CD14-positive monocyte (primary cell): ENCODE results near the gene VASH2. TPM values are rescaled to one million over a fixed set of nuclear protein-coding genes. Genes with fewer than 3 reads are reported as not detected.

Experiments
- DNase-seq, 3 donors: peaks; one replicate each; pipeline ENCODE4 v3.0.0-alpha.2; 2011 to 2022
- H2AFZ ChIP-seq: 2 replicates; pipeline ENCODE4 v1.6.0; 2012; ENCODE audit warnings: mild to moderate bottlenecking, low read depth, low read length, inconsistent platforms; ENCODE audit not compliant: insufficient read depth, poor library complexity, severe bottlenecking
- H3K27ac ChIP-seq, 2 donors: 1 replicate in 1 of 2; 2 replicates in 1 of 2; pipeline ENCODE4 v1.5.1; 2012 to 2013; ENCODE audit warnings: low read length in 2 of 2, control low read depth in 1 of 2, inconsistent platforms in 1 of 2, low read depth in 1 of 2, mild to moderate bottlenecking in 1 of 2
- H3K27me3 ChIP-seq, 2 donors: one replicate each; pipeline versions ENCODE4 v1.6.0 to v1.6.1; 2011 to 2013; ENCODE audit warnings: low read length in 2 of 2; ENCODE audit not compliant: control insufficient read depth in 2 of 2, insufficient read depth in 2 of 2
- H3K36me3 ChIP-seq, 2 donors: replicated peaks in 1 of 2; 1 replicate in 1 of 2; 2 replicates in 1 of 2; pipeline versions ENCODE4 v1.5.1 to v1.6.1; 2012 to 2013; ENCODE audit warnings: low read length in 2 of 2, control low read depth in 1 of 2, inconsistent platforms in 1 of 2, mild to moderate bottlenecking in 1 of 2; ENCODE audit not compliant: insufficient read depth in 2 of 2, control insufficient read depth in 1 of 2
- H3K4me1 ChIP-seq, 2 donors: 1 replicate in 1 of 2; 2 replicates in 1 of 2; pipeline versions ENCODE4 v1.5.1 to v1.6.1; 2012 to 2013; ENCODE audit warnings: low read length in 2 of 2, control low read depth in 1 of 2, inconsistent platforms in 1 of 2, mild to moderate bottlenecking in 1 of 2, moderate library complexity in 1 of 2; ENCODE audit not compliant: insufficient read depth in 2 of 2, control insufficient read depth in 1 of 2
- H3K4me2 ChIP-seq: replicated peaks from 2 replicates; pipeline ENCODE3; 2012; ENCODE audit warnings: low read length, moderate library complexity, mild to moderate bottlenecking; ENCODE audit not compliant: poor library complexity, severe bottlenecking; ENCODE audit errors: extremely low read depth
- H3K4me3 ChIP-seq, 3 experiments: fragments of 200-600 bp in 1 of 3; sonication (generic) in 1 of 3; replicated peaks in 1 of 3; 1 replicate in 2 of 3; 2 replicates in 1 of 3; pipeline ENCODE4 v1.5.1; 2011 to 2013; ENCODE audit warnings: low read length in 3 of 3, mild to moderate bottlenecking in 3 of 3, control low read depth in 2 of 3, low read depth in 2 of 3, inconsistent platforms in 1 of 3, moderate library complexity in 1 of 3
- H3K79me2 ChIP-seq: 2 replicates; pipeline ENCODE4 v1.6.0; 2012; ENCODE audit warnings: mild to moderate bottlenecking, control low read depth, inconsistent platforms, low read length, moderate library complexity; ENCODE audit not compliant: insufficient read depth
- H3K9ac ChIP-seq: 2 replicates; pipeline ENCODE4 v1.6.0; 2017; ENCODE audit warnings: low read length, mild to moderate bottlenecking; ENCODE audit not compliant: insufficient read depth, poor library complexity, severe bottlenecking
- H3K9me3 ChIP-seq, 2 donors: replicated peaks in 1 of 2; 1 replicate in 1 of 2; 2 replicates in 1 of 2; pipeline versions ENCODE4 v1.5.1 to v1.6.1; 2012 to 2013; ENCODE audit warnings: low read length in 2 of 2, control low read depth in 1 of 2; ENCODE audit not compliant: control insufficient read depth in 1 of 2, insufficient read depth in 1 of 2
- H4K20me1 ChIP-seq: 2 replicates; pipeline ENCODE4 v1.6.0; 2012; ENCODE audit warnings: mild to moderate bottlenecking, low read length, control low read depth, moderate library complexity; ENCODE audit not compliant: insufficient read depth
- H3K27ac Mint-ChIP-seq, 7 donors: one replicate each; pipeline ENCODE4 v1.8.0; 2020; ENCODE audit warnings: mild to moderate bottlenecking in 7 of 7, mixed read lengths in 7 of 7, moderate library complexity in 6 of 7, inconsistent platforms in 2 of 7
- H3K27me3 Mint-ChIP-seq, 3 donors: one replicate each; pipeline ENCODE4 v1.8.0; 2021 to 2022; ENCODE audit warnings: low read depth in 3 of 3, mild to moderate bottlenecking in 3 of 3, mixed read lengths in 3 of 3, moderate library complexity in 3 of 3, inconsistent platforms in 1 of 3
- H3K36me3 Mint-ChIP-seq, 2 donors: one replicate each; pipeline ENCODE4 v1.8.0; 2020; ENCODE audit warnings: mixed read lengths in 2 of 2, inconsistent platforms in 1 of 2, mild to moderate bottlenecking in 1 of 2
- H3K4me1 Mint-ChIP-seq: one replicate; pipeline ENCODE4 v1.8.0; 2020; ENCODE audit warnings: mild to moderate bottlenecking, mixed read lengths
- H3K4me3 Mint-ChIP-seq, 2 donors: one replicate each; pipeline ENCODE4 v1.8.0; 2020; ENCODE audit warnings: mild to moderate bottlenecking in 2 of 2, mixed read lengths in 2 of 2, moderate library complexity in 1 of 2
- H3K9me3 Mint-ChIP-seq, 7 donors: one replicate each; pipeline ENCODE4 v1.8.0; 2020 to 2022; ENCODE audit warnings: mixed read lengths in 7 of 7, mild to moderate bottlenecking in 6 of 7, moderate library complexity in 6 of 7, inconsistent platforms in 2 of 7
- CTCF ChIP-seq: fragments of 200-600 bp; IDR thresholded peaks from one replicate; pipeline ENCODE4 v1.8.0; 2022; ENCODE audit warnings: antibody characterized with exemption, mild to moderate bottlenecking
- WGBS: methylation state at CpG from one replicate; pipeline ENCODE4 v1.1.5; 2013; ENCODE audit warnings: missing lambda C conversion rate; ENCODE audit not compliant: insufficient coverage; 5-methylcytosine and 5-hydroxymethylcytosine counted together
- intact Hi-C, 2 donors: fragments of 100-400 bp; cut with micrococcal nuclease; formaldehyde crosslinking; loops; one replicate each; pipeline versions ENCODE4 v1.15.0 to v1.15.1; 2023
- polyA plus RNA-seq, 3 donors: library from polyadenylated mRNA; depleted of rRNA in 1 of 3; unstranded in 2 of 3; stranded (reverse) in 1 of 3; fragments of 300-500 nt in 2 of 3; fragments of >200 nt in 1 of 3; fragmentation: Illumina TruSeq in 2 of 3; gene quantifications; 1 replicate in 2 of 3; 2 replicates in 1 of 3; pipeline ENCODE4 v1.2.3, GENCODE V29; 2012 to 2021

The VASH2 gene
- polyA plus RNA-seq, 3 donors: 0.07 TPM; not detected in 2

GRCh38 chr1:212951126-212951946, 995 bp downstream of the VASH2 start:
- DNase-seq: no peak
- intact Hi-C loops: no loop called here
- Histone ChIP-seq H3K27me3 (peaks cover 33 to 43% of the 10 kb centered on the region in 2 donors), H3K4me2 (peak overlapping the region; percentile 86), H3K4me3 (peak overlapping the region in 2 of 3 experiments; percentile 40 to 75), H3K9ac (peak overlapping the region; percentile 8), H3K36me3 (no peaks in the 10 kb centered on the region), H3K27ac (no peak overlapping the region), H4K20me1 (no peaks in the 10 kb centered on the region), H2AFZ (peak overlapping the region; percentile 79), H3K79me2 (no peaks in the 10 kb centered on the region), H3K9me3 (peaks cover 0 to 18% of the 10 kb centered on the region in 2 donors), H3K4me1 (peaks cover 17 to 25% of the 10 kb centered on the region in 2 donors)
- H3K9me3 Mint-ChIP-seq: peaks cover 0 to 24% (median 18%) of the 10 kb centered on the region in 7 donors
- peaks cover 3 to 5% of the 10 kb centered on the region in 2 donors for H3K36me3 Mint-ChIP-seq
- no peak for TF ChIP-seq CTCF
- H3K27me3 Mint-ChIP-seq: peaks cover 47 to 64% (median 56%) of the 10 kb centered on the region in 3 donors
- peaks cover 19% of the 10 kb centered on the region for H3K4me1 Mint-ChIP-seq
- WGBS: 8% methylated on average over 62 of the region's 72 CpGs
- peak overlapping the region; percentile 82 to 95 for H3K4me3 Mint-ChIP-seq
- no peak overlapping the region for H3K27ac Mint-ChIP-seq

GRCh38 chr1:212951947-212952640, 1.8 kb downstream of the VASH2 start:
- Histone ChIP-seq H3K27ac (no peak overlapping the region), H3K9ac (no peak overlapping the region), H4K20me1 (no peaks in the 10 kb centered on the region), H3K4me3 (no peak overlapping the region), H3K27me3 (peaks cover 33 to 43% of the 10 kb centered on the region in 2 donors), H3K79me2 (no peaks in the 10 kb centered on the region), H2AFZ (no peak overlapping the region), H3K4me2 (no peak overlapping the region), H3K36me3 (no peaks in the 10 kb centered on the region), H3K4me1 (peaks cover 17 to 25% of the 10 kb centered on the region in 2 donors), H3K9me3 (peaks cover 0 to 18% of the 10 kb centered on the region in 2 donors)
- intact Hi-C loops: no loop called here
- Mint-ChIP-seq H3K4me1 (peaks cover 21% of the 10 kb centered on the region), H3K9me3 (peaks cover 0 to 24% (median 18%) of the 10 kb centered on the region in 7 donors), H3K36me3 (peaks cover 3 to 5% of the 10 kb centered on the region in 2 donors), H3K4me3 (peak overlapping the region in 1 of 2 donors; percentile 80), H3K27ac (no peak overlapping the region), H3K27me3 (peaks cover 47 to 64% (median 54%) of the 10 kb centered on the region in 3 donors)
- no peak for TF ChIP-seq CTCF
- 96% methylated on average over 2 of the region's 4 CpGs for WGBS
- DNase-seq: no peak
